Central memory CD8-positive, alpha-beta T cell (primary cell): ENCODE measurements around the gene TMEM266.

ENCODE experiments used
- ATAC-seq: fragments of 150-1000 bp; cut with Tn5 transposase; replicated peaks from 2 replicates; pipeline ENCODE4 v1.10.0; 2022; ENCODE audit warnings: mild to moderate bottlenecking, moderate FRiP score, moderate number of reproducible peaks; ENCODE audit not compliant: poor library complexity, severe bottlenecking; ENCODE audit errors: extremely low read depth
- DNase-seq, 2 donors: peaks; one replicate each; pipeline ENCODE4 v3.0.0; 2021; ENCODE audit warnings: low spot score in 2 of 2
- H3K27ac Mint-ChIP-seq: one replicate; pipeline ENCODE4 v1.8.0; 2022; ENCODE audit warnings: low read depth, mild to moderate bottlenecking, moderate library complexity, mixed read lengths
- H3K27me3 Mint-ChIP-seq: one replicate; pipeline ENCODE4 v1.8.0; 2022; ENCODE audit warnings: mixed read lengths
- H3K36me3 Mint-ChIP-seq: one replicate; pipeline ENCODE4 v1.8.0; 2022; ENCODE audit warnings: mild to moderate bottlenecking, moderate library complexity, mixed read lengths; ENCODE audit not compliant: insufficient read depth
- H3K4me1 Mint-ChIP-seq: one replicate; pipeline ENCODE4 v1.8.0; 2022; ENCODE audit warnings: mixed read lengths
- H3K4me3 Mint-ChIP-seq: one replicate; pipeline ENCODE4 v1.8.0; 2022; ENCODE audit warnings: mild to moderate bottlenecking, moderate library complexity, mixed read lengths
- H3K9me3 Mint-ChIP-seq: one replicate; pipeline ENCODE4 v1.8.0; 2022; ENCODE audit warnings: mixed read lengths

Gene TMEM266

GRCh38 chr15:76056931-76057330 lies 2.9 kb upstream of the TMEM266 start:
- H3K36me3 Mint-ChIP-seq = peaks cover 5% of the 10 kb centered on the region

GRCh38 chr15:76057332-76058000 lies 2.3 kb upstream of the TMEM266 start:
- Mint-ChIP-seq H3K9me3 (no peaks in the 10 kb centered on the region), H3K36me3 (peaks cover 5% of the 10 kb centered on the region), H3K27ac (no peak overlapping the region), H3K27me3 (peaks cover 59% of the 10 kb centered on the region), H3K4me3 (no peak overlapping the region), H3K4me1 (peaks cover 19% of the 10 kb centered on the region)
- ATAC-seq (no peak), DNase-seq (no peak)

More at GRCh38 chr15:76056931-76057330, 2.9 kb upstream of the TMEM266 start:
- Mint-ChIP-seq H3K4me1 (peaks cover 19% of the 10 kb centered on the region), H3K27me3 (peaks cover 54% of the 10 kb centered on the region), H3K4me3 (no peak overlapping the region), H3K9me3 (no peaks in the 10 kb centered on the region), H3K27ac (no peak overlapping the region)
- DNase-seq (no peak), ATAC-seq (no peak)

GRCh38 chr15:76058714-76059319 lies 968 bp upstream of the TMEM266 start:
- Mint-ChIP-seq H3K36me3 (peaks cover 5% of the 10 kb centered on the region), H3K27me3 (peaks cover 71% of the 10 kb centered on the region)
- ATAC-seq = no peak

GRCh38 chr15:76060118-76060989 lies 569 bp downstream of the TMEM266 start:
- H3K27ac Mint-ChIP-seq = no peak overlapping the region
- H3K4me3 Mint-ChIP-seq = peak overlapping the region; percentile 68
- ATAC-seq = peak; percentile 45
- peaks cover 77% of the 10 kb centered on the region for H3K27me3 Mint-ChIP-seq
- no peak for DNase-seq
- H3K36me3 Mint-ChIP-seq = peaks cover 5% of the 10 kb centered on the region
- no peaks in the 10 kb centered on the region for H3K9me3 Mint-ChIP-seq
- peaks cover 24% of the 10 kb centered on the region for H3K4me1 Mint-ChIP-seq

More at GRCh38 chr15:76058714-76059319, 968 bp upstream of the TMEM266 start:
- no peak for DNase-seq
- Mint-ChIP-seq H3K27ac (no peak overlapping the region), H3K9me3 (no peaks in the 10 kb centered on the region), H3K4me1 (peaks cover 19% of the 10 kb centered on the region), H3K4me3 (peak overlapping the region; percentile 68)

- Mint-ChIP-seq H3K4me3 (no peak overlapping the region), H3K27me3 (peaks cover 81% of the 10 kb centered on the region), H3K36me3 (peaks cover 3% of the 10 kb centered on the region), H3K27ac (no peak overlapping the region), H3K9me3 (no peaks in the 10 kb centered on the region), H3K4me1 (peaks cover 24% of the 10 kb centered on the region)
- no peak for DNase-seq
- ATAC-seq = no peak
Observed at GRCh38 chr15:76061700-76062099, 1.9 kb downstream of the TMEM266 start.

GRCh38 chr15:76062286-76062685 lies 2.5 kb downstream of the TMEM266 start:
- no peaks in the 10 kb centered on the region for H3K9me3 Mint-ChIP-seq
- peaks cover 3% of the 10 kb centered on the region for H3K36me3 Mint-ChIP-seq
- peaks cover 75% of the 10 kb centered on the region for H3K27me3 Mint-ChIP-seq
- H3K27ac Mint-ChIP-seq = no peak overlapping the region
- H3K4me3 Mint-ChIP-seq = no peak overlapping the region
- ATAC-seq (no peak), DNase-seq (no peak)
- peaks cover 18% of the 10 kb centered on the region for H3K4me1 Mint-ChIP-seq

GRCh38 chr15:76064375-76064774 lies 4.6 kb downstream of the TMEM266 start:
- DNase-seq (no peak), ATAC-seq (no peak)
- Mint-ChIP-seq H3K27me3 (peaks cover 65% of the 10 kb centered on the region), H3K9me3 (no peaks in the 10 kb centered on the region), H3K27ac (no peak overlapping the region), H3K4me3 (no peak overlapping the region), H3K36me3 (peaks cover 3% of the 10 kb centered on the region), H3K4me1 (peaks cover 6% of the 10 kb centered on the region)

GRCh38 chr15:76065245-76065644 lies 5.5 kb downstream of the TMEM266 start:
- peak; percentile 75 for ATAC-seq
- Mint-ChIP-seq H3K4me1 (peaks cover 6% of the 10 kb centered on the region), H3K27me3 (peaks cover 68% of the 10 kb centered on the region), H3K4me3 (no peak overlapping the region), H3K36me3 (peaks cover 1% of the 10 kb centered on the region), H3K27ac (no peak overlapping the region), H3K9me3 (no peaks in the 10 kb centered on the region)
- no peak for DNase-seq

GRCh38 chr15:76065793-76066192 lies 6.0 kb downstream of the TMEM266 start:
- no peaks in the 10 kb centered on the region for H3K9me3 Mint-ChIP-seq

GRCh38 chr15:76070192-76070591 lies 10.4 kb downstream of the TMEM266 start:
- no peak overlapping the region for H3K27ac Mint-ChIP-seq
- no peak overlapping the region for H3K4me3 Mint-ChIP-seq
- peaks cover 30% of the 10 kb centered on the region for H3K27me3 Mint-ChIP-seq
- no peaks in the 10 kb centered on the region for H3K9me3 Mint-ChIP-seq
- peaks cover 3% of the 10 kb centered on the region for H3K4me1 Mint-ChIP-seq
- no peak for ATAC-seq
- H3K36me3 Mint-ChIP-seq = no peaks in the 10 kb centered on the region
- DNase-seq = no peak

More at GRCh38 chr15:76065793-76066192, 6.0 kb downstream of the TMEM266 start:
- H3K36me3 Mint-ChIP-seq = no peaks in the 10 kb centered on the region
- no peak overlapping the region for H3K4me3 Mint-ChIP-seq
- ATAC-seq (no peak), DNase-seq (no peak)
- peaks cover 65% of the 10 kb centered on the region for H3K27me3 Mint-ChIP-seq
- peaks cover 6% of the 10 kb centered on the region for H3K4me1 Mint-ChIP-seq
- no peak overlapping the region for H3K27ac Mint-ChIP-seq

- Mint-ChIP-seq H3K27me3 (peaks cover 21% of the 10 kb centered on the region), H3K36me3 (no peaks in the 10 kb centered on the region), H3K4me1 (no peaks in the 10 kb centered on the region), H3K9me3 (no peaks in the 10 kb centered on the region), H3K27ac (no peak overlapping the region), H3K4me3 (no peak overlapping the region)
- ATAC-seq (no peak), DNase-seq (no peak)
Observed at GRCh38 chr15:76070921-76071635, 11.3 kb downstream of the TMEM266 start.

- no peak overlapping the region for H3K27ac Mint-ChIP-seq
- no peaks in the 10 kb centered on the region for H3K4me1 Mint-ChIP-seq
- H3K36me3 Mint-ChIP-seq = no peaks in the 10 kb centered on the region
- H3K4me3 Mint-ChIP-seq = no peak overlapping the region
- H3K27me3 Mint-ChIP-seq = peaks cover 20% of the 10 kb centered on the region
- no peaks in the 10 kb centered on the region for H3K9me3 Mint-ChIP-seq
- DNase-seq (no peak), ATAC-seq (no peak)
Observed at GRCh38 chr15:76071806-76072205, 12.0 kb downstream of the TMEM266 start.
